ENCODE data around the gene CD82.

CD82 gene

GRCh38 chr11:44567876-44568256 is 2.4 kb downstream of the CD82 start:
- H3K27ac Mint-ChIP-seq (ENCODE audit: low read depth) = peak overlapping the region; percentile 77
- H3K27me3 Mint-ChIP-seq = no peaks in the 10 kb centered on the region
- H3K36me3 Mint-ChIP-seq (ENCODE audit: insufficient read depth) = peaks cover 21% of the 10 kb centered on the region
- ATAC-seq (replicated peaks; ENCODE audit: extremely low read depth, poor library complexity, severe bottlenecking) (no peak), DNase-seq (ENCODE audit: low spot score in 2 of 2) (no peak)
- H3K9me3 Mint-ChIP-seq = peaks cover 5% of the 10 kb centered on the region
- peak overlapping the region; percentile 81 for H3K4me3 Mint-ChIP-seq
- peaks cover 72% of the 10 kb centered on the region for H3K4me1 Mint-ChIP-seq

GRCh38 chr11:44568331-44568657 is 2.8 kb downstream of the CD82 start:
- Mint-ChIP-seq H3K36me3 (ENCODE audit: insufficient read depth) (peaks cover 21% of the 10 kb centered on the region), H3K27me3 (no peaks in the 10 kb centered on the region), H3K4me1 (peaks cover 77% of the 10 kb centered on the region), H3K27ac (ENCODE audit: low read depth) (peak overlapping the region; percentile 77), H3K4me3 (peak overlapping the region; percentile 81), H3K9me3 (peaks cover 5% of the 10 kb centered on the region)
- no peak for ATAC-seq (replicated peaks; ENCODE audit: extremely low read depth, poor library complexity, severe bottlenecking)
- DNase-seq (ENCODE audit: low spot score in 2 of 2) = no peak

GRCh38 chr11:44568658-44569473 is 3.4 kb downstream of the CD82 start:
- Mint-ChIP-seq H3K27me3 (no peaks in the 10 kb centered on the region), H3K36me3 (ENCODE audit: insufficient read depth) (peaks cover 21% of the 10 kb centered on the region), H3K9me3 (peaks cover 5% of the 10 kb centered on the region), H3K27ac (ENCODE audit: low read depth) (peak overlapping the region; percentile 77), H3K4me1 (peaks cover 82% of the 10 kb centered on the region), H3K4me3 (peak overlapping the region; percentile 81)
- ATAC-seq (replicated peaks; ENCODE audit: extremely low read depth, poor library complexity, severe bottlenecking) (peak; percentile 74), DNase-seq (ENCODE audit: low spot score in 2 of 2) (peak; percentile 61 to 84)

GRCh38 chr11:44570411-44571155 is 5.1 kb downstream of the CD82 start:
- Mint-ChIP-seq H3K4me3 (peak overlapping the region; percentile 81), H3K4me1 (peaks cover 95% of the 10 kb centered on the region), H3K27me3 (no peaks in the 10 kb centered on the region), H3K9me3 (peaks cover 5% of the 10 kb centered on the region), H3K36me3 (ENCODE audit: insufficient read depth) (peaks cover 21% of the 10 kb centered on the region), H3K27ac (ENCODE audit: low read depth) (peak overlapping the region; percentile 77)
- DNase-seq (ENCODE audit: low spot score in 2 of 2) (no peak), ATAC-seq (replicated peaks; ENCODE audit: extremely low read depth, poor library complexity, severe bottlenecking) (no peak)

- H3K4me3 Mint-ChIP-seq = no peak overlapping the region
- ATAC-seq (replicated peaks; ENCODE audit: extremely low read depth, poor library complexity, severe bottlenecking) = no peak
- H3K9me3 Mint-ChIP-seq = peaks cover 5% of the 10 kb centered on the region
- H3K36me3 Mint-ChIP-seq (ENCODE audit: insufficient read depth) = peaks cover 20% of the 10 kb centered on the region
- peak overlapping the region; percentile 77 for H3K27ac Mint-ChIP-seq (ENCODE audit: low read depth)
- H3K27me3 Mint-ChIP-seq = no peaks in the 10 kb centered on the region
- peaks cover 89% of the 10 kb centered on the region for H3K4me1 Mint-ChIP-seq
- no peak for DNase-seq (ENCODE audit: low spot score in 2 of 2)
Observed at GRCh38 chr11:44571871-44572270, 6.4 kb downstream of the CD82 start.

- ATAC-seq (replicated peaks; ENCODE audit: extremely low read depth, poor library complexity, severe bottlenecking) (no peak), DNase-seq (ENCODE audit: low spot score in 2 of 2) (no peak)
- peaks cover 88% of the 10 kb centered on the region for H3K4me1 Mint-ChIP-seq
- H3K36me3 Mint-ChIP-seq (ENCODE audit: insufficient read depth) = peaks cover 14% of the 10 kb centered on the region
- H3K27ac Mint-ChIP-seq (ENCODE audit: low read depth) = peak overlapping the region; percentile 77
- peaks cover 2% of the 10 kb centered on the region for H3K9me3 Mint-ChIP-seq
- H3K27me3 Mint-ChIP-seq = no peaks in the 10 kb centered on the region
- no peak overlapping the region for H3K4me3 Mint-ChIP-seq
Observed at GRCh38 chr11:44572436-44572835, 7.0 kb downstream of the CD82 start.

GRCh38 chr11:44572884-44573283 is 7.4 kb downstream of the CD82 start:
- Mint-ChIP-seq H3K27ac (ENCODE audit: low read depth) (peak overlapping the region; percentile 77), H3K4me1 (peaks cover 88% of the 10 kb centered on the region), H3K27me3 (no peaks in the 10 kb centered on the region), H3K4me3 (no peak overlapping the region), H3K9me3 (no peaks in the 10 kb centered on the region), H3K36me3 (ENCODE audit: insufficient read depth) (peaks cover 12% of the 10 kb centered on the region)
- no peak for DNase-seq (ENCODE audit: low spot score in 2 of 2)
- ATAC-seq (replicated peaks; ENCODE audit: extremely low read depth, poor library complexity, severe bottlenecking) = no peak

- Mint-ChIP-seq H3K36me3 (ENCODE audit: insufficient read depth) (peaks cover 9% of the 10 kb centered on the region), H3K4me3 (peak overlapping the region; percentile 59), H3K4me1 (peaks cover 88% of the 10 kb centered on the region), H3K9me3 (no peaks in the 10 kb centered on the region), H3K27me3 (no peaks in the 10 kb centered on the region), H3K27ac (ENCODE audit: low read depth) (peak overlapping the region; percentile 77)
- ATAC-seq (replicated peaks; ENCODE audit: extremely low read depth, poor library complexity, severe bottlenecking) (no peak), DNase-seq (ENCODE audit: low spot score in 2 of 2) (no peak)
Observed at GRCh38 chr11:44573333-44573732, 7.9 kb downstream of the CD82 start.

- ATAC-seq (replicated peaks; ENCODE audit: extremely low read depth, poor library complexity, severe bottlenecking) (peak; percentile 84), DNase-seq (ENCODE audit: low spot score in 2 of 2) (no peak)
- Mint-ChIP-seq H3K27ac (ENCODE audit: low read depth) (peak overlapping the region; percentile 77), H3K4me3 (peak overlapping the region; percentile 59), H3K4me1 (peaks cover 83% of the 10 kb centered on the region), H3K36me3 (ENCODE audit: insufficient read depth) (peaks cover 4% of the 10 kb centered on the region), H3K9me3 (no peaks in the 10 kb centered on the region), H3K27me3 (no peaks in the 10 kb centered on the region)
Observed at GRCh38 chr11:44574610-44575287, 9.3 kb downstream of the CD82 start.

- no peak for DNase-seq (ENCODE audit: low spot score in 2 of 2)
- ATAC-seq (replicated peaks; ENCODE audit: extremely low read depth, poor library complexity, severe bottlenecking) = no peak
- Mint-ChIP-seq H3K4me1 (peaks cover 83% of the 10 kb centered on the region), H3K36me3 (ENCODE audit: insufficient read depth) (peaks cover 4% of the 10 kb centered on the region), H3K4me3 (peak overlapping the region; percentile 59), H3K9me3 (no peaks in the 10 kb centered on the region), H3K27me3 (no peaks in the 10 kb centered on the region), H3K27ac (ENCODE audit: low read depth) (peak overlapping the region; percentile 77)
Observed at GRCh38 chr11:44575288-44575672, 9.8 kb downstream of the CD82 start.

GRCh38 chr11:44575962-44576361 is 10.5 kb downstream of the CD82 start:
- no peak for DNase-seq (ENCODE audit: low spot score in 2 of 2)
- Mint-ChIP-seq H3K4me1 (peaks cover 79% of the 10 kb centered on the region), H3K36me3 (ENCODE audit: insufficient read depth) (peaks cover 4% of the 10 kb centered on the region), H3K9me3 (no peaks in the 10 kb centered on the region), H3K4me3 (no peak overlapping the region), H3K27me3 (no peaks in the 10 kb centered on the region), H3K27ac (ENCODE audit: low read depth) (peak overlapping the region; percentile 26)
- no peak for ATAC-seq (replicated peaks; ENCODE audit: extremely low read depth, poor library complexity, severe bottlenecking)

- H3K36me3 Mint-ChIP-seq (ENCODE audit: insufficient read depth) = peaks cover 4% of the 10 kb centered on the region
Observed at GRCh38 chr11:44576656-44577055, 11.2 kb downstream of the CD82 start.

More at GRCh38 chr11:44576656-44577055, 11.2 kb downstream of the CD82 start:
- no peaks in the 10 kb centered on the region for H3K27me3 Mint-ChIP-seq
- H3K4me1 Mint-ChIP-seq = peaks cover 74% of the 10 kb centered on the region
- no peak for ATAC-seq (replicated peaks; ENCODE audit: extremely low read depth, poor library complexity, severe bottlenecking)
- H3K9me3 Mint-ChIP-seq = no peaks in the 10 kb centered on the region
- H3K27ac Mint-ChIP-seq (ENCODE audit: low read depth) = peak overlapping the region; percentile 26
- DNase-seq (ENCODE audit: low spot score in 2 of 2) = no peak
- H3K4me3 Mint-ChIP-seq = no peak overlapping the region

Measured in central memory CD8-positive, alpha-beta T cell (primary cell).